MM.1S (cell line): ENCODE results near the gene TMEM184B.

ENCODE experiments used
- EZH2 ChIP-seq: fragments of 300-600 bp; sonication (generic); optimal IDR thresholded peaks from 2 replicates; pipeline ENCODE3; 2017; ENCODE audit warnings: low read depth, mild to moderate bottlenecking, antibody characterized with exemption, low read length, mixed read lengths
- TF ChIP-seq, protein P1 (sequence below): fragments of 300-600 bp; sonication (generic); IDR thresholded peaks from 2 replicates; pipeline ENCODE4 v1.5.1; 2016; ENCODE audit warnings: antibody characterized with exemption, low read length, mixed read lengths

DNA sequence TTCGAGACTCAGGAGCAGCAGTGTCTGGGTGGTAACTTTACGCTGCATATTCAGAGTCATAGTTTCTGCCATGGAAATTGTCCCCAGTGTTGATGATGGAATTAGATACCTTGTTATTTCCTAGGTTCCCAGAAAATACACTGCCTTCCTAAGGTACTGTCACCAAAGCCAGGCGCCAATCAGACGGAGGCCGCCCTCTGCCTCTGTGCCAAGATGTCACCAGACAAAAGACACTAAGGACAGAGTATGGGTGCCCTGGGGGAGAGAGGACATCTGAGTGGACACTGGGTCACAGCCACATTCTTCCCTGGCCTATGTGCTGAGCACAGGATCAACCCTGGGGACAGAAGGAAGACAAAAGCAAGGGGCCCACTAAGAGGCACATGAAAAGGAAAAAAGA is 102.3 kb downstream of the TMEM184B start:
- TF ChIP-seq, protein P1, sequence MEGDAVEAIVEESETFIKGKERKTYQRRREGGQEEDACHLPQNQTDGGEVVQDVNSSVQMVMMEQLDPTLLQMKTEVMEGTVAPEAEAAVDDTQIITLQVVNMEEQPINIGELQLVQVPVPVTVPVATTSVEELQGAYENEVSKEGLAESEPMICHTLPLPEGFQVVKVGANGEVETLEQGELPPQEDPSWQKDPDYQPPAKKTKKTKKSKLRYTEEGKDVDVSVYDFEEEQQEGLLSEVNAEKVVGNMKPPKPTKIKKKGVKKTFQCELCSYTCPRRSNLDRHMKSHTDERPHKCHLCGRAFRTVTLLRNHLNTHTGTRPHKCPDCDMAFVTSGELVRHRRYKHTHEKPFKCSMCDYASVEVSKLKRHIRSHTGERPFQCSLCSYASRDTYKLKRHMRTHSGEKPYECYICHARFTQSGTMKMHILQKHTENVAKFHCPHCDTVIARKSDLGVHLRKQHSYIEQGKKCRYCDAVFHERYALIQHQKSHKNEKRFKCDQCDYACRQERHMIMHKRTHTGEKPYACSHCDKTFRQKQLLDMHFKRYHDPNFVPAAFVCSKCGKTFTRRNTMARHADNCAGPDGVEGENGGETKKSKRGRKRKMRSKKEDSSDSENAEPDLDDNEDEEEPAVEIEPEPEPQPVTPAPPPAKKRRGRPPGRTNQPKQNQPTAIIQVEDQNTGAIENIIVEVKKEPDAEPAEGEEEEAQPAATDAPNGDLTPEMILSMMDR: no peak
- no peak for TF ChIP-seq EZH2
